Endothelial cell of hepatic sinusoid (primary cell): ENCODE data around the gene COX7B2.

Source experiments
- in situ Hi-C: cut with HindIII; loops from 2 replicates; pipeline ENCODE4 v1.10.0; 2017; ENCODE audit warnings: low sequenced_read_pairs

COX7B2 gene

DNA sequence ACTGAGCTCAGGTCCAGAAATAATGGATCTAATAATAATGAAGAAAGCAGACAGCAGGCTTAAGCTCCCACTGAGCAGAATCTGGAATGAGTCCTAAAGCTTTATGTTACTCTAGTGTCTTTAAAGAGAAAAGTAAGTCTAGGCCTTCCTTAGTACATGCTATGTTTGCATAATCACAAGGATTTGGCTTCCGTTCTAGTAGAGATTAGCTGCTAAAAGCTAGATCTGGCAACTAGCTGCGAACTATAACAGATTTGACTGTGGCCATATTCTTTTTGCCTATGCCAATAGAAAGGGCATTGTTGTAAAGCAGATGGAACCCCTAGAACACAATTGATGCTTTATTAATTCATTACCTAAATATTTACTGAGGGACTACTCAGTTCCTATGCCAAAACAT is 19.0 kb downstream of the COX7B2 start:
- in situ Hi-C loops, result no loop called here

- in situ Hi-C loops, result no loop called here
Observed at GRCh38 chr4:46889410-46889809, 19.6 kb downstream of the COX7B2 start.

DNA sequence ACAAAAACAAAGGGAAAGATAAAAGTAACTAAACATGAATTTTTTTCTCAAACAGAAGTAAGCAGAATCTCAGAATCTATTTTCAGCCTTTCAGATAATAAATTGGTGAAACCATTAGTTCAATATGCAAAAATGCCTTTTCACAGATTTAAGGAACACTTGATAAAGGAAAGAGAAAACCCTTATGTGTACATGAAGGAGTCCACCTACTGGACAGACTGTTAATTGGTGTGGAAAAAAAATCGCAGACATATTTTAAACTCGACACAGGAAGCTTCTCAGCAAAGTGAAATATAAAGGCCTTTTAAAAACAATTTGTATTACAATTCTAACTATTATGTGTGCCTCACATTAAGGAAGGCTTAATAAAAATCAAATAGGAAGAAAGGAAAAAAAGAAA is 22.3 kb downstream of the COX7B2 start:
- in situ Hi-C loops, result no loop called here

- in situ Hi-C loops, result no loop called here
Observed at GRCh38 chr4:46878641-46879040, 30.4 kb downstream of the COX7B2 start.

DNA sequence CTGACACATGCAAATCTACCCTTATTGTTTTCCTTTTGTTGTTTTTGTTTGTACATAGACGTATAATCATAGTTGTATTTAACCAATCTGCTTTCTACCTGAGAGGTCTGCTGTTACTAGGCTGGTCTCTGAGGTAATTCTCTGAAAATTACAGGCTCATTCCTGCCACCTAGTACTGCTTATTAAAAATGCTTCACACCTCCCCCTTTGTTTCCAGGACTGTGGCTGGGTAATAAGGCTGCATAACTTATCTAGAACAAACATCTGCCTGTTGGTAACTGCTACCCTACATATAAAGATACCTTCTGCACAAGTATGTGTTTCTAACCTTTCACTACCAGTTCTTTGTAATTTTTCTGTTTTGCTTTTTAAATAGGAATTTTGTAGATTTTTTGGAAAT is 34.2 kb downstream of the COX7B2 start:
- in situ Hi-C loops, result no loop called here

- in situ Hi-C loops, result no loop called here
Observed at GRCh38 chr4:46870411-46870810, 38.6 kb downstream of the COX7B2 start.

DNA sequence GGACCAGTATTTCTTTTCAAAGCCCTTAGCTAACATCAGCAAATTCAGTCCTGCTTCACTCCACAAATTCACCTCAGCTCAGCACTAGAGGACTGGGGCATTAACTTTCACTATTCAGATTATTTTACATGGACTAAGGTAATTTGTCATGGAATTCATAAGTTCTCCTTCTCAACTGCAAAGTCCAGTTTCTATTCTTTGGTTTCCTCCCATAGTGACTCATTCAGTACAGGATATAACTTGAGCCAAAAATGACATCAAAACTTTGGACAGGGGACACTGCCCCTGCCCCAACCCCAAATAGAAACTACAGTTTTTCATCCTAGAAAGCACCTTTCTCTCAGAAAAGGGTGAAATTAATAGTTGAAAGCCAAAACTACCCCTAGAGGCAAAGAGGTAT is 52.7 kb downstream of the COX7B2 start:
- in situ Hi-C loops, result no loop called here

DNA sequence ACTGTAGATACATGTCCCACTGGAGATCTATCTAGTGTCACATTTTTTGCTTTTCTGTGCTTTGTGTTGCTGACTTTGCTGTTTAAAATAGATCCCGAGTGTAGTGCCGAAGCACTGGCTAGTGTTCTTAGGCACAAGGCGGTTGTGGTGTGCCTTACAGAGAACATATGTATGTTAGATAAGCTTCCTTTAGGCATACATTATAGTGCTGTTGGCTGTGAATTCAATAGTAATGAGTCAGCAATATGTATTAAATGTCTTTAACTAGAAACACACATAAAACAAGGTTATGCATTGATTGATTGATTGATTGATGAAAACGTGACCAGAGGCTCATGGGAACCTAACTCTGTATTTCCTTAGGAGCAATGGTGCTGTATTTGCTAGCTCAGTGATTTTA is 56.2 kb downstream of the COX7B2 start:
- in situ Hi-C loops, result no loop called here

GRCh38 chr4:46850026-46850425 is 59.0 kb downstream of the COX7B2 start:
- in situ Hi-C loops, result no loop called here

- in situ Hi-C loops, result no loop called here
Observed at GRCh38 chr4:46844325-46844917, 64.6 kb downstream of the COX7B2 start.

GRCh38 chr4:46839128-46839527 is 69.9 kb downstream of the COX7B2 start:
- in situ Hi-C loops, result no loop called here

GRCh38 chr4:46837639-46838038 is 71.4 kb downstream of the COX7B2 start:
- in situ Hi-C loops, result no loop called here

DNA sequence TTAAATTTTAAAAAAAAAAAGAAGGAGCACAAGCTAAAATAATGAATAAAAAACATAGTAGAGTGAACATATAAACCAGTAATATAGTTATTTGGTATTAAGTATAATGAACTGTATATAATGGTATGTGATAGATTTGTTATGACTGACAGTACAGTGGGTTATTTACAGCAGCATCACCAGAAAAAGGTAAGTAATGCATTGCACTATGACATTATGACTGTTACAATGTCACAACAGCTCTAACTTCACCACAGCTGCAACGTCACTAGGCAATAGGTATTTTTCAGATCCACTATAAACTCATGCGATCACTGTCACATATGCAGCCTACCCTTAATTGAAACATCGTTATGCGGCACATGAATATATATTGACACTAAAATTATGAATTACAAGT is 72.5 kb downstream of the COX7B2 start:
- in situ Hi-C loops, result no loop called here

DNA sequence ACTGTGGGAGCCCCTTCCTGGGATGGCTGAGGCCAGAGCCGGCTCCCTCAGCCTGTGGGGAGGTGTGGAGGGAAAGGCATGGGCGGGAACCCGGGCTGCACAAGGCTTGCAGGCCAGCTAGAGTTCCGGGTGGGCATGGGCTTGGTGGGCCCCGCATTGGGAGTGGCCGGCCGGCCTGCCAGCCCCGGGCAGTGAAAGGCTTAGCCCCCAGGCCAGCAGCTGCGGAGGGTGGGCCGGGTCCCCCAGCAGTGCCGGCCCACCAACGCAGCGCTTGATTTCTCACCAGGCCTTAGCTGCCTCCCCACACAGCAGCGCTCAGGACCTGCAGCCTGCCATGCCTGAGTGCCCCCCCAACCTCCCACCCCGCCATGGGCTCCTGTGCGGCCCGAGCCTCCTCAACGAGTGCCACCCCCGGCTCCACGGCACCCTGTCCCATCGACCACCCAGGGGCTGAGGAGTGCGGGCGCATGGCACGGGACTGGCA is 78.0 kb downstream of the COX7B2 start:
- in situ Hi-C loops, result no loop called here

DNA sequence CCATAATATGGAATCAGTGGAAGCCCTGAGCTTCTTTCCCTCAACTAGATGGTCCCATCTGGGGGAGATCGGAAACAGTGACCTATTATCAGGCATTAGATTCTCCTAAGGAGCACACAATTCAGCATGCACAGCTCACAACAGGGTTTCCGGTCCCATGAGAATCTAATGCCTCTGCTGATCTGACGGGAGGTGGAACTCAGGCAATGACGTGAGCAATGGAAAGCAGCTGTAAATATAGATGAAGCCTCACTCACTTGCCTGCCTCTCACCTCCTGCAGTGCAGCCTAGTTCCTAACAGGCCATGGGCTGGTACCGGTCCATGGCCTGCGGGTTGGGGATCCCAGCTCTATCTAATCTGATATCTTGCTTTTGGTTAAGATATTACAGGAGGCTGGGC is 88.9 kb downstream of the COX7B2 start:
- in situ Hi-C loops, result no loop called here

DNA sequence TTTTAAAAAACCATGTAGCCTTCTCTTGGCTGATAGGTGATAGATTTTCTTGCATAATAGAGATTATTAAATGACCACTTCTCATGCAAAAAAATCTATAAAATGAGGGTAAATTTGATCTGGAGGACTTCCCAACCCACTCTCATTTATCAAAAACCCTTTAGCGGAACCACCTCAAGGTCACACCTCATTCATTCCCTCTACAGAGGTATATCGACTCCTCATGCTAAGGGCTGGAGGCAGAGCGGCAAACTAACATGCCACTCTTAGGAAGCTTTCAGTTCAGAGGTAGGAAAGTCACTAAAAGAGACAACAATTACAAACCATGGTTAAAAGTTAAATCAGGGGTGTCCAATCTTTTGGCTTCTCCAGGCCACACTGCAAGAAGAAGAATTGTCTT is 90.0 kb downstream of the COX7B2 start:
- in situ Hi-C loops, result no loop called here

GRCh38 chr4:46818604-46819003 is 90.4 kb downstream of the COX7B2 start:
- in situ Hi-C loops, result no loop called here

DNA sequence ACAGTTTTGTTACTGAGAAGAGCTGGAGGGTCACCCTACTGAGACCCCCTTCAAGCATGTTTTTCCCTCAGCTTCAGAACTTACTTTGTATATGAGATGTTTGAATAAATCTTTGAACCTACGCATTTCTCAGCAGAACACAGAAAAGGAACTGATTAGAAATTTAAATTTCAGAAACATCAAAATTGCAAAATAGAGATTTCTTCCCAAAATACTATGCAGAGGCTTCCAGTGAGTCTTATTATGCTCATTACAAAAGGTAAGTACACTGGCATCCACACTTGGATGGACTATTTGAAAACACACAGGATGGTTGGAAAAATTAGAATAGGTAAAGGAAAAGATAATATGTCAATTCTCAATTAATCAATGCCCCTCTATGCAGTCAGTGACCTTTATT is 91.2 kb downstream of the COX7B2 start:
- in situ Hi-C loops, result no loop called here

DNA sequence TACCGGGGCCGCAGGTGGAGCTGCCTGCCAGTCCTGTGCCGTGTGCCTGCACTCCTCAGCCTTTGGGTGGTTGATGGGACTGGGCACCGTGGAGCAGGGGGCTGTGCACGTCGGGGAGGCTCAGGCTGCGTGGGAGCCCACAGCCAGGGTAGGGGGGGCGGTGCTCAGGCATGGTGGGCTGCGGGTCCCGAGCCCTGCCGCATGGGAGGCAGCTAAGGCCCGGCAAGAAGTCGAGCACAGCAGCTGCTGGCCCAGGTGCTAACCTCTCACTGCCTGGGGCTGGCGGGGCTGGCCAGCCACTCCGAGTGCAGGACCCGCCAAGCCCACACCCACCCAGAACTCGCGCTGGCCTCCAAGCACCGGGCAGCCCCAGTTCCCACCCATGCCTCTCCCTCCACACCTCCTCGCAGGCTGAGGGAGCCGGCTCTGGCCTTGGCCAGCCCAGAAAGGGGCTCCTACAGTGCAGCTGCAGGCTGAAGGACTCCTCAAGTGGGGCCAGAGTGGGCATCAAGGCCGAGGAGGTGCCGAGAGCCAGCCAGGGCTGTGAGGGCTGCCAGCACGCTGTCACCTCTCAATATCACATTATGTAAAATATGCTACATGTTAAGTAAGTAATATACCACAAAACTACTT is 104.1 kb downstream of the COX7B2 start:
- in situ Hi-C loops, result no loop called here

DNA sequence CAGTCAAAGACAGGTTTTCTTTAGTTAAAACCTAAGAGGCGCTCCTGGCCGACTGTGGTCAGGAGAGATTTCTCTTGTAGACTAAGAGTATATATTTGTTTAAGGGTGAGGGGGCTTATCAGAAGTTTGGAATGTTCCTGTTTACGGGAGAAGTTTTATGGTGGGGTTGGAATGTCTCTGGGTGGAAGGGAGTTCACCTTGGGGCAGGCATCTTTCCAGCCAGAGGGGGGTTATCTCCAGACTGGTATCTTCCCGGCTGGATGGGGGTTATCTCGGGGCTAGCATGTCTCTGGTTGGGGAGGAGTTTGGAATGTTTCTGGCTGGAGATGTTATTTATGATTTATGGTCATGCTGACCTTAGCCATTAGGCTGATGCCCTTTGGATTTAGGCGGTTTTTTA is 116.0 kb downstream of the COX7B2 start:
- in situ Hi-C loops, result no loop called here

GRCh38 chr4:46781434-46782092 is 127.5 kb downstream of the COX7B2 start:
- in situ Hi-C loops, result no loop called here

DNA sequence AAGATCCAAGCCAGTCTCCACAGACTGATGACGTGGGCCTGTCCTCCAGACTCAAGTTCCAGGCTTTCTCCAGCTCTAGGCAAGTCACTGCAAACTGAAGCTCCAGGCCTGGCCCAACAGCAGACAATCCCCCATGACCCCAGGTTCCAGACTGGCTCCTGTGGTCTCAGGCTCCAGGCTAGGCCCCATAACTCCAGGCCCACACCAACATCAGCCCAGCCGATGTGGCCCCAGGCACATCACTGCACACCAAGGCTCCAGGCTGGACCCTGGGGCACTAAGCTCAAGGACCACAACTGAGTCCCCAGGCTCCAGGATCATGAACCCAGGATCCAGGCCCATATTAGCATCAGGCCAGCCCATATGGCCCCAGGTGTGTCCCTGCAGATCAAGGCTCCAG is 143.6 kb downstream of the COX7B2 start:
- in situ Hi-C loops, result no loop called here
